GM12801 (cell line): ENCODE measurements around the gene TFB2M.

Source experiments
- TF ChIP-seq, protein P1 (sequence below): IDR thresholded peaks from one replicate; pipeline ENCODE4 v1.5.1; 2011; ENCODE audit warnings: control low read depth; ENCODE audit not compliant: insufficient read length; ENCODE audit errors: extremely low read depth

The TFB2M gene

DNA sequence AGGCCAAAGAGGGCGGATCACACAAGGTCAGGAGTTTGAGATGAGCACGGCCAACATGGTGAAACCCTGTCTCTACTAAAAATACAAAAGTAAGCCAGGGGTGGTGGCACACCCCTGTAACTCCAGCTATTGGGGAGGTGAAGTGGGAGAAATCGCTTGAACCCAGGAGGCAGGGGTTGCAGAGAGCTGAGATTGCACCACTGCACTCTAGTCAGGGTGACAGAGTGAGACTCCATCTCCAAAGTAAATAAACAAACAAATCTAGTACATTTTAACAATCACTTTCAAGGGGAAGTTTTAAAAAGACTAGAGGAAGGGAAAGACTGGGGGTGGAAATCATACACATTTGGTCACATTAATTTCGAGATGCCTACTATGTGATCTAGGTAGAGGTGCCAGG lies 6.8 kb downstream of the TFB2M start:
- TF ChIP-seq, protein P1, sequence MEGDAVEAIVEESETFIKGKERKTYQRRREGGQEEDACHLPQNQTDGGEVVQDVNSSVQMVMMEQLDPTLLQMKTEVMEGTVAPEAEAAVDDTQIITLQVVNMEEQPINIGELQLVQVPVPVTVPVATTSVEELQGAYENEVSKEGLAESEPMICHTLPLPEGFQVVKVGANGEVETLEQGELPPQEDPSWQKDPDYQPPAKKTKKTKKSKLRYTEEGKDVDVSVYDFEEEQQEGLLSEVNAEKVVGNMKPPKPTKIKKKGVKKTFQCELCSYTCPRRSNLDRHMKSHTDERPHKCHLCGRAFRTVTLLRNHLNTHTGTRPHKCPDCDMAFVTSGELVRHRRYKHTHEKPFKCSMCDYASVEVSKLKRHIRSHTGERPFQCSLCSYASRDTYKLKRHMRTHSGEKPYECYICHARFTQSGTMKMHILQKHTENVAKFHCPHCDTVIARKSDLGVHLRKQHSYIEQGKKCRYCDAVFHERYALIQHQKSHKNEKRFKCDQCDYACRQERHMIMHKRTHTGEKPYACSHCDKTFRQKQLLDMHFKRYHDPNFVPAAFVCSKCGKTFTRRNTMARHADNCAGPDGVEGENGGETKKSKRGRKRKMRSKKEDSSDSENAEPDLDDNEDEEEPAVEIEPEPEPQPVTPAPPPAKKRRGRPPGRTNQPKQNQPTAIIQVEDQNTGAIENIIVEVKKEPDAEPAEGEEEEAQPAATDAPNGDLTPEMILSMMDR: no peak

DNA sequence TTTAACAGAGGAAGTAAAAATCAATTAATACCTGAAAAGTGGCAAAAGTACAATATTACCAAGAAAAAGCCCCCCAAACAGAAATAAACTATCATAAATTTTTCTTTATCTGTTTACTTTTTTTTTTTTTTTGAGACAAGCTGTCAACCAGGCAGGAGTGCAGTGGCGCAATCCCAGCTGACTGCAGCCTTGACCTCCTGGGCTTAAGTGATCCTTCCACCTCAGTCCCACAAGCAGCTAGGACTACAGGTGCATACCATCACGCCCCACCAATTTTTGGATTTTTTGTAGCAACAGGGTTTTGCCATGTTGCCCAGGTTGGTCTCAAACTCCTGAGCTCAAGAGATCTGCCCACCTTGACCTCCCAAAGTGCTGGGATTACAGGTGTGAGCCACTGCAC lies 8.0 kb downstream of the TFB2M start:
- TF ChIP-seq, protein P1: no peak

DNA sequence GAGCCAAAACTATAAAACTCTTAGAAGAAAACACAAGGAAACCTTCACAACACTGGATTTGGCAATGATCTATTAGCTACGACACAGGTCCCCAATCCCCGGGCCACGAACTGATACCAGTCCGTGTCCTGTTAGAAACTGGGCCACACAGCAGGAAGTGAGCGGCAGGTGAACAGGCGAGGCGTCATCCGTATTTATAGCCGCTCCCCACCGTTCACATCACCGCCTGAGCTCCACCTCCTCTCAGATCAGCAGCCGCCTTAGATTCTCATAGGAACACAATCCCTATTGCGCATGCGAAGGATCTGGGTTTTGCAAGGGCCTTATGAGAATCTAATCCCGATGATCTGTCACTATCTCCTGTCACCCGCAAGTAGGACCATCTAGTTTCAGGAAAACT lies 11.9 kb downstream of the TFB2M start:
- TF ChIP-seq, protein P1: no peak

DNA sequence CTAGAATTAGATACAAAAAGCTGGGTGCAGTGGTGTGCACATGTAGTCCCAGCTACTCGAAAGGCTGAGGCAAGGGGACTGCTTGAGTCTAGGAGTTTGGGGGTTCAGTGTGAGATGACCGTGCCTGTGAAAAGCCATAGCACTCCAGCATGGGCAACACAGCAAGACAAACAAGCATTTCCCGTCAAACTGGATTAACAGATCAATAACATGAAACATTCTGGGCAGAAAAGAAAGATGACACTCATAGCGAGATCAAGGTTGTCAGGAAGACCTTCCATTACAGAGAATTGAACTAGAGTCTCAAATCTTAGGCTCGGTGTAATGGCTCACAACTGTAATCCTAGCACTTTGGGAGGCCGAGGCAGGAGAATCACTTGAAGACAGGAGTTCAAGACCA lies 14.0 kb downstream of the TFB2M start:
- TF ChIP-seq, protein P1: no peak

DNA sequence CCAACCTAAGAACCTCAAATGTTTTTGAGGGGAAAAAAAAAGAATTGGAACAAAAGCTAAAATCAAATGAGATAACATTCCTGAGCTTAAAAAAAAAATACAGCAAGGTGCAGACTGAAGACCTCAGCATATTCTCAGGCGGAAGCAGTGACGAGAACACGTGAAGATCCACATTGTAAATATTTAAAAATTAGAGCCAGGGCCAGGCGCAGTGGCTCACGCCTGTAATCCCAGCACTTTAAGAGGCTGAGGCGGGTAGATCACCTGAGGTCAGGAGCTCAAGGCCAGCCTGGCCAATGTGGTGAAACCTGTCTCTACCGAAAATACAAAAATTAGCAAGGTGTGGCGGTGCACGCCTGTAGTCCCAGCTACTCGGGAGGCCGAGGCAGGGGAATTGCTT lies 15.7 kb downstream of the TFB2M start:
- TF ChIP-seq, protein P1: no peak

DNA sequence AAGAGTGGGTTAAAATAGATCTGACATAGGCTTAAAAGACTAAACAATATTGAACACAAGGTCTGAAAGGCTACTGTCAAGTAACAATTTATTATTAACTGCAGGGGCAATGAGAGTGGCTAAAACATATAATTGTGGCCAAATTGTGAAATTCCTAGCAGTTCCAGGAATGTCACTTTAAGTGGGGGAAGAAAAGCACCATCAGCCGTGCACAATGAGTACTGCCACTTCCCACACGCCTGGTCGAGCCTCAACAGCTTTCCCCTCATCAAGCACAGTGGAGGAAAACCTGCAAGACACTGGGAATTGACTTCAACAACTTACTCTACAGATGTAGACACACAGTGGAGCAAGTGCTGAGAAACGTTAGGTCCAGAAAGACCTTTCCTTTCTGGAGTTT lies 16.4 kb downstream of the TFB2M start:
- TF ChIP-seq, protein P1: no peak

DNA sequence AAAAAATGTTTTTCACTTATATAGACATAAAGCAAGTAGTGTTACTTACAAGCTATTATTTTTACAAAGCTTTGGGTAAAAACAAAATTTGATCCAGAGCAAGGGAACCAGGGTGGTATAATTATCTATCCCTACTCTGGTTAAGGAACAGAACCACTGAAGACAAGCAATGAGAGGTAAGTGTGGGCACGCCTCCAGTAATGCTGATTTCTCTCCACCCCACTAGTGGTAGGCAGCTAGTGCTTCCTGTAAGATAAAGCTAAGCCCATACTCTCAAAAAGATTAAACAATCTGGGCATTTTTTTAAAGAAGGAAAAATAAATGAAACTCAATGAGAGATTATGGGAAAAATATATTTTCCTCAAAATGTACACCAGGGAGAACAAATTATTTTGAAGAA lies 22.1 kb downstream of the TFB2M start:
- TF ChIP-seq, protein P1: no peak
